ENCODE results near the gene ARHGEF33.

ARHGEF33 gene

GRCh38 chr2:38907743-38908562 lies 18.3 kb downstream of the ARHGEF33 start:
- TF ChIP-seq CTCF (conservative IDR thresholded peaks at IDR 0.05; ENCODE audit: low read length) = no peak
- DNase-seq (ENCODE audit: low read depth) = no peak
- H3K4me3 ChIP-seq (ENCODE audit: low read length) = no peak overlapping the region

- H3K4me3 ChIP-seq (ENCODE audit: low read length) = no peak overlapping the region
- no peak for DNase-seq (ENCODE audit: low read depth)
- no peak for TF ChIP-seq CTCF (conservative IDR thresholded peaks at IDR 0.05; ENCODE audit: low read length)
These were observed 20.2 kb downstream of the ARHGEF33 start for GRCh38 chr2:38909872-38910271.

GRCh38 chr2:38911191-38911590 lies 21.5 kb downstream of the ARHGEF33 start:
- TF ChIP-seq CTCF (conservative IDR thresholded peaks at IDR 0.05; ENCODE audit: low read length) = no peak
- no peak overlapping the region for H3K4me3 ChIP-seq (ENCODE audit: low read length)
- no peak for DNase-seq (ENCODE audit: low read depth)

- TF ChIP-seq CTCF (conservative IDR thresholded peaks at IDR 0.05; ENCODE audit: low read length) = no peak
- no peak for DNase-seq (ENCODE audit: low read depth)
- H3K4me3 ChIP-seq (ENCODE audit: low read length) = no peak overlapping the region
These were observed 22.9 kb downstream of the ARHGEF33 start for GRCh38 chr2:38912619-38913018.

- no peak for DNase-seq (ENCODE audit: low read depth)
- H3K4me3 ChIP-seq (ENCODE audit: low read length) = no peak overlapping the region
- no peak for TF ChIP-seq CTCF (conservative IDR thresholded peaks at IDR 0.05; ENCODE audit: low read length)
These were observed 32.7 kb downstream of the ARHGEF33 start for GRCh38 chr2:38922389-38922788.

- TF ChIP-seq CTCF (conservative IDR thresholded peaks at IDR 0.05; ENCODE audit: low read length) = no peak
- no peak overlapping the region for H3K4me3 ChIP-seq (ENCODE audit: low read length)
- no peak for DNase-seq (ENCODE audit: low read depth)
These were observed 33.2 kb downstream of the ARHGEF33 start for GRCh38 chr2:38922902-38923301.

- no peak for TF ChIP-seq CTCF (conservative IDR thresholded peaks at IDR 0.05; ENCODE audit: low read length)
- H3K4me3 ChIP-seq (ENCODE audit: low read length) = no peak overlapping the region
- no peak for DNase-seq (ENCODE audit: low read depth)
These were observed 36.3 kb downstream of the ARHGEF33 start for GRCh38 chr2:38925982-38926381.

Measured in AG10803 (cell line).